Endothelial cell of umbilical vein (primary cell): Measurements from ENCODE around the gene MFSD8. TPM values are rescaled to one million over a fixed set of nuclear protein-coding genes. Genes with fewer than 3 reads are reported as not detected.
"Not testable (repeated sequence)": the region's sequence is repeated elsewhere in the genome, so short reads cannot be mapped to it uniquely, and the experiment has no call there.

Experiments used
- BruUV-seq: library from RNA; stranded (reverse); fragments of 400-500 nt; replicated peaks from 2 replicates; lab custom pipeline; 2021; lab: Mats Ljungman, UMichigan
- CTCF ChIA-PET: fragments of 300-600, 350-600 bp; sonication (Branson Sonifier 250); formaldehyde crosslinking; loops from one replicate; lab custom pipeline; 2021; ENCODE audit warnings: antibody characterized with exemption, inconsistent platforms; lab: Charles Lee
- POLR2A ChIA-PET: fragments of 300-600, 350-600 bp; sonication (Branson Sonifier 250); formaldehyde crosslinking; loops from one replicate; lab custom pipeline; 2021; ENCODE audit warnings: antibody characterized with exemption, inconsistent platforms; lab: Charles Lee
- DNase-seq: peaks from one replicate; pipeline ENCODE4 v3.0.0-alpha.2; 2011; ENCODE audit warnings: low read depth, low spot score
- FAIRE-seq: peaks from 2 replicates; lab custom pipeline; 2011; peaks lifted over from hg19 to GRCh38; lab: Jason Lieb, UNC
- H2AFZ ChIP-seq: 2 replicates; pipeline ENCODE4 v1.6.0; 2012; ENCODE audit warnings: low read depth, low read length, control low read depth, inconsistent platforms
- H3K27ac ChIP-seq: 2 replicates; pipeline ENCODE4 v1.5.1; 2011; ENCODE audit warnings: low read depth, mild to moderate bottlenecking, control low read depth, low read length, moderate library complexity; ENCODE audit not compliant: insufficient read depth
- H3K27me3 ChIP-seq, 2 experiments: 2 replicates each; pipeline versions ENCODE4 v1.6.0 to v1.6.1; 2011; ENCODE audit warnings: low read length in 2 of 2, mixed read lengths in 1 of 2; ENCODE audit not compliant: control insufficient read depth in 2 of 2, insufficient read depth in 2 of 2
- H3K36me3 ChIP-seq, 2 experiments: 2 replicates in 1 of 2; 3 replicates in 1 of 2; pipeline ENCODE4 v1.5.1; 2011; ENCODE audit warnings: low read length in 2 of 2, mild to moderate bottlenecking in 1 of 2, moderate library complexity in 1 of 2; ENCODE audit not compliant: control insufficient read depth in 2 of 2, insufficient read depth in 2 of 2; ENCODE audit errors: extremely low read depth in 1 of 2
- H3K4me1 ChIP-seq: 3 replicates; pipeline ENCODE4 v1.5.1; 2011; ENCODE audit warnings: mild to moderate bottlenecking, low read length; ENCODE audit not compliant: control insufficient read depth, insufficient read depth; ENCODE audit errors: extremely low read depth
- H3K4me2 ChIP-seq: 2 replicates; pipeline ENCODE4 v1.6.1; 2011; ENCODE audit warnings: low read length, control low read depth, mixed read lengths; ENCODE audit not compliant: insufficient read depth
- H3K4me3 ChIP-seq, 3 experiments: fragments of 200-600 bp in 1 of 3; sonication (generic), shearing (Covaris generic) in 1 of 3; replicated peaks in 1 of 3; 2 replicates each; pipeline ENCODE4 v1.5.1; 2011 to 2016; ENCODE audit warnings: control low read depth in 3 of 3, low read length in 3 of 3, mild to moderate bottlenecking in 2 of 3, inconsistent platforms in 1 of 3, low read depth in 1 of 3, moderate library complexity in 1 of 3; ENCODE audit not compliant: insufficient read depth in 1 of 3
- H3K79me2 ChIP-seq: 2 replicates; pipeline ENCODE4 v1.6.0; 2012; ENCODE audit warnings: low read length, inconsistent platforms; ENCODE audit not compliant: control insufficient read depth, insufficient read depth
- H3K9ac ChIP-seq: replicated peaks from 2 replicates; pipeline ENCODE3; 2011; ENCODE audit warnings: low read length, control low read depth; ENCODE audit not compliant: insufficient read depth; ENCODE audit errors: extremely low read depth
- H3K9me1 ChIP-seq: replicated peaks from 3 replicates; pipeline ENCODE4 v1.6.0; 2011; ENCODE audit warnings: mild to moderate bottlenecking, low read length; ENCODE audit not compliant: control insufficient read depth, insufficient read depth; ENCODE audit errors: extremely low read depth
- H3K9me3 ChIP-seq: replicated peaks from 2 replicates; pipeline ENCODE4 v1.5.1; 2012; ENCODE audit warnings: low read length, inconsistent platforms; ENCODE audit not compliant: control insufficient read depth, insufficient read depth
- H4K20me1 ChIP-seq: replicated peaks from 2 replicates; pipeline ENCODE3; 2011; ENCODE audit warnings: mild to moderate bottlenecking, low read length; ENCODE audit not compliant: control insufficient read depth, insufficient read depth; ENCODE audit errors: extremely low read depth
- FOS ChIP-seq: IDR thresholded peaks from 2 replicates; pipeline ENCODE4 v1.6.1; 2011; ENCODE audit warnings: mild to moderate bottlenecking, low read length, moderate library complexity, borderline replicate concordance; ENCODE audit not compliant: insufficient read depth
- GATA2 ChIP-seq: IDR thresholded peaks from 2 replicates; pipeline ENCODE4 v1.7.0; 2011; ENCODE audit warnings: low read depth, mild to moderate bottlenecking, moderate library complexity, mixed read lengths, low read length; ENCODE audit not compliant: insufficient read length, insufficient read depth
- JUN ChIP-seq: IDR thresholded peaks from 2 replicates; pipeline ENCODE4 v1.6.1; 2011; ENCODE audit warnings: borderline replicate concordance, low read depth; ENCODE audit not compliant: insufficient read length, insufficient read depth
- MYC ChIP-seq: IDR thresholded peaks from one replicate; pipeline ENCODE4 v1.6.1; 2011; ENCODE audit warnings: mild to moderate bottlenecking, low read depth, low read length
- POLR2AphosphoS5 ChIP-seq: IDR thresholded peaks from 2 replicates; pipeline ENCODE4 v1.6.1; 2012; ENCODE audit warnings: low read depth, mild to moderate bottlenecking, control low read depth, low read length, moderate library complexity; ENCODE audit not compliant: insufficient read depth
- dilution Hi-C: fragments of 300-500 bp; cut with MboI; formaldehyde crosslinking; loops from one replicate; pipeline ENCODE4 v1.15.0; 2019; ENCODE audit warnings: low sequenced_read_pairs; ENCODE audit not compliant: extremely low pct_ligation_motif_present
- intact Hi-C: fragments of 100-400 bp; cut with micrococcal nuclease; formaldehyde crosslinking; loops from one replicate; pipeline ENCODE4 v1.10.0; 2022
- polyA plus RNA-seq, 4 experiments: library from polyadenylated mRNA; depleted of rRNA in 3 of 4; stranded (reverse) in 3 of 4; unstranded in 1 of 4; fragments of >200 nt; gene quantifications; 2 replicates each; pipeline versions ENCODE4 v1.2.1 to v1.2.3, GENCODE V29; 2011 to 2012; ENCODE audit warnings: missing spikeins in 1 of 4
- total RNA-seq: library from RNA; stranded (reverse); gene quantifications from 2 replicates; pipeline ENCODE4 v1.2.3, GENCODE V29; 2021
- TF ChIP-seq, protein P1 (sequence below): IDR thresholded peaks from 2 replicates; pipeline ENCODE4 v1.6.1; 2011; ENCODE audit not compliant: insufficient read depth, insufficient read length
- TF ChIP-seq, protein P2 (sequence below), 2 donors: IDR thresholded peaks; 1 replicate in 1 of 2; 2 replicates in 1 of 2; pipeline ENCODE4 v1.5.1; 2011; ENCODE audit warnings: low read length in 2 of 2, mild to moderate bottlenecking in 2 of 2, moderate library complexity in 2 of 2, control low read depth in 1 of 2, inconsistent platforms in 1 of 2, low read depth in 1 of 2; ENCODE audit not compliant: insufficient read depth in 1 of 2; ENCODE audit errors: extremely low read depth in 1 of 2

The MFSD8 gene
- total and polyA plus RNA-seq, 2 donors (not counting 3 experiments of a cell fraction or from before 2014, with no cell fraction given) = 11.5 to 19.4 TPM

DNA sequence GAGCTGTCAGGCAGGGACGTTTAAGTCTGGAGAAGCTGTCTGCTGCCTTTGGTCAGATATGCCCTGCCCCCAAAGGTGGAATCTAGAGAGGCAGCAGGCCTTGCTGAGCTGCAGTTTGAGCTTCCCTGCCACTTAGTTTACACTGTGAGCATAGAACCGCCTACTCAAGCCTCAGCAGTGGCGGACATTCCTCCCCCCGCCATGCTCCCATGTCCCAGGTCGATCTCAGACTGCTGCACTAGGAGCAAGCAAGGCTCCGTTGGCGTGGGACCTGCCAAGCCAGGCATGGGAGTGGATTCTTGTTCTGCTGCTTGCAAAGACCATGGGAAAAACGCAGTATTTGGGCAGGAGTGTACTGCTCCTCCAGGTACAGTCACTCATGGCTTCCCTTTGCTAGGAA, 59.9 kb downstream of the MFSD8 start:
- Histone ChIP-seq H2AFZ (no peak overlapping the region), H3K9me3 (no peaks in the 10 kb centered on the region), H3K36me3 (no peaks in the 10 kb centered on the region), H3K27ac (no peak overlapping the region), H3K4me2 (no peak overlapping the region), H3K4me1 (no peaks in the 10 kb centered on the region), H3K79me2 (no peaks in the 10 kb centered on the region), H3K27me3 (no peaks in the 10 kb centered on the region), H4K20me1 (no peaks in the 10 kb centered on the region), H3K4me3 (no peak overlapping the region), H3K9ac (no peak overlapping the region), H3K9me1 (no peaks in the 10 kb centered on the region)
- FAIRE-seq = no peak
- BruUV-seq = no TSS peak
- dilution Hi-C loops = no loop called here
- intact Hi-C loops = no loop called here
- TF ChIP-seq MYC (no peak), FOS (no peak), POLR2AphosphoS5 (no peak), JUN (no peak), GATA2 (no peak)
- TF ChIP-seq, protein P1, sequence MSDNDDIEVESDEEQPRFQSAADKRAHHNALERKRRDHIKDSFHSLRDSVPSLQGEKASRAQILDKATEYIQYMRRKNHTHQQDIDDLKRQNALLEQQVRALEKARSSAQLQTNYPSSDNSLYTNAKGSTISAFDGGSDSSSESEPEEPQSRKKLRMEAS = no peak
- TF ChIP-seq, protein P2, sequence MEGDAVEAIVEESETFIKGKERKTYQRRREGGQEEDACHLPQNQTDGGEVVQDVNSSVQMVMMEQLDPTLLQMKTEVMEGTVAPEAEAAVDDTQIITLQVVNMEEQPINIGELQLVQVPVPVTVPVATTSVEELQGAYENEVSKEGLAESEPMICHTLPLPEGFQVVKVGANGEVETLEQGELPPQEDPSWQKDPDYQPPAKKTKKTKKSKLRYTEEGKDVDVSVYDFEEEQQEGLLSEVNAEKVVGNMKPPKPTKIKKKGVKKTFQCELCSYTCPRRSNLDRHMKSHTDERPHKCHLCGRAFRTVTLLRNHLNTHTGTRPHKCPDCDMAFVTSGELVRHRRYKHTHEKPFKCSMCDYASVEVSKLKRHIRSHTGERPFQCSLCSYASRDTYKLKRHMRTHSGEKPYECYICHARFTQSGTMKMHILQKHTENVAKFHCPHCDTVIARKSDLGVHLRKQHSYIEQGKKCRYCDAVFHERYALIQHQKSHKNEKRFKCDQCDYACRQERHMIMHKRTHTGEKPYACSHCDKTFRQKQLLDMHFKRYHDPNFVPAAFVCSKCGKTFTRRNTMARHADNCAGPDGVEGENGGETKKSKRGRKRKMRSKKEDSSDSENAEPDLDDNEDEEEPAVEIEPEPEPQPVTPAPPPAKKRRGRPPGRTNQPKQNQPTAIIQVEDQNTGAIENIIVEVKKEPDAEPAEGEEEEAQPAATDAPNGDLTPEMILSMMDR (IDR thresholded peaks at IDR 0.05; ENCODE audit: extremely low read depth in 1 of 2, insufficient read depth in 1 of 2, low read depth in 1 of 2, low read length in 2 of 2) = no peak
- POLR2A ChIA-PET = no interaction called here
- no peak for DNase-seq
- CTCF ChIA-PET = no interaction called here

DNA sequence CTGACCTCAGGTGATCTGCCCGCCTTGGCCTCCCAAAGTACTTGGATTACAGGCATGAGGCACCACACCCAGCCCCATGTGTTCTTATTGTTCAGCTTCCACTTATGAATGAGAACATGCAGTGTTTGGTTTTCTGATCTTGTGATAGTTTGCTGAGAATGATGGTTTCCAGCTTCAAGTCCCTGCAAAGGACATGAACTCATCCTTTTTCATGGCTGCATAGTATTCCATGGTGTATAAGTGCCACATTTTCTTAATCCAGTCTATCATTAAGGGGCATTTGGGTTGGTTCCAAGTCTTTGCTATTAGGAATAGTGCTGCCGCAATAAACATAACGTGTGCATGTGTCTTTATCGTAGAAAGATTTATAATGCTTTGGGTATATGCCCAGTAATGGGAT, 65.3 kb downstream of the MFSD8 start:
- H3K27me3 ChIP-seq, H4K20me1 ChIP-seq, H3K36me3 ChIP-seq, H2AFZ ChIP-seq, H3K79me2 ChIP-seq, BruUV-seq, H3K9ac ChIP-seq, H3K4me1 ChIP-seq, H3K4me3 ChIP-seq, H3K4me2 ChIP-seq, DNase-seq, POLR2A ChIA-PET, H3K27ac ChIP-seq, CTCF ChIA-PET, FAIRE-seq, dilution Hi-C loops, intact Hi-C loops, H3K9me1 ChIP-seq, H3K9me3 ChIP-seq: not testable (repeated sequence)
